Measurements from ENCODE around the gene NBPF1. TPM values are rescaled to one million over a fixed set of nuclear protein-coding genes. Genes with fewer than 3 reads are reported as not detected.
"Not testable (repeated sequence)": the region's sequence is repeated elsewhere in the genome, so short reads cannot be mapped to it uniquely, and the experiment has no call there.

Gene NBPF1
- total and polyA plus RNA-seq, 9 donors: 14.7 to 111 (median 55.9) TPM

DNA sequence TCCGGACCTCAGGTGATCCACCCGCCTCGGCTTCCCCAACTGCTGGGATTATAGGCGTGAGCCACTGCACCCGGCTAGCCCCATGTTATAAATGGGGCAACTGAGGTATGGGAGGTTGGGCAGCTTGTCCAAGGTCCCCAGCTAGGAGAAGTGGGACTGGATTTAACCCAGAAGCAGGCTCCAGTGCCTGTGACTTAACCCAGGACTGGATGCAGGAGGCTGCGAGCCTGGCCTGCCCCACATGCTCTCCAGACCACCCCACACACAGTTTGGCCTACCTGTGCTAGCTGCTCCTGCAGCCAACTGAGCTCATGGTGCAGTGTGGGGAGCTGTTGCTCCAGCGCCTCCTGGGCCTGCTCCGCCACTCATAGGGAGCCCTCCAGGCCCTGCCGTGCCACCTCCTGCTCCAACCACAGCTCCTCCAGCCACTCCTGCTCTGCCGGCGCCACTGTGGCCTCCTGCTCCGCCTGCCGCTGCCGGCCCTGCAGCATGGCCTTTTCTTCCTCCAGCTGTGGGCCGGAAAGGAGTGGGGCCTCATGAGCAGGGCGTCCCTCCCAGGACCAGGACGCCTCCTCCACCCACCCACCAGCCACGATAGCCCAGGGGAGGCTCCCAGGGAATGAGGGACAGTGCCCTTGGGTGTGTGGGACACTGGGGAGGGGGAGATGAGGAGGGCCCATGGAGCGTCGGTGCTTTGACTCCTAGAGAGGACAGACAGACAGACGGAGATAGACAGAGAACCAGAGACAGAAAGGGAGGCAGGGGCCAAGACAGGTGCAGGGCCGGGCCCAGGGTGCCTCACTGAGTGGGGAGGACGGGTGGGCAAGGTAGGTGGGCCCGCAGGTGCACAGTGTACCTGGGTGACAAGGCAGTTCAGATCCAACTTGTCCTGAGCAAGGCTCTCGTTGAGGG is 12.4 kb upstream of the NBPF1 start:
- Histone ChIP-seq H3K9me3 (no peaks in the 10 kb centered on the region), H3K27ac (no peak overlapping the region), H3K4me1 (ENCODE audit: insufficient read depth) (no peaks in the 10 kb centered on the region), H3K4me3 (no peak overlapping the region), H3K36me3 (peaks cover 2% of the 10 kb centered on the region), H3K27me3 (no peaks in the 10 kb centered on the region)
- intact Hi-C loops (cut with DNase I): no loop called here
- DNase-seq: peak in 3 of 5 donors; percentile 33 to 48 (median 34)
- TF ChIP-seq, protein P1, sequence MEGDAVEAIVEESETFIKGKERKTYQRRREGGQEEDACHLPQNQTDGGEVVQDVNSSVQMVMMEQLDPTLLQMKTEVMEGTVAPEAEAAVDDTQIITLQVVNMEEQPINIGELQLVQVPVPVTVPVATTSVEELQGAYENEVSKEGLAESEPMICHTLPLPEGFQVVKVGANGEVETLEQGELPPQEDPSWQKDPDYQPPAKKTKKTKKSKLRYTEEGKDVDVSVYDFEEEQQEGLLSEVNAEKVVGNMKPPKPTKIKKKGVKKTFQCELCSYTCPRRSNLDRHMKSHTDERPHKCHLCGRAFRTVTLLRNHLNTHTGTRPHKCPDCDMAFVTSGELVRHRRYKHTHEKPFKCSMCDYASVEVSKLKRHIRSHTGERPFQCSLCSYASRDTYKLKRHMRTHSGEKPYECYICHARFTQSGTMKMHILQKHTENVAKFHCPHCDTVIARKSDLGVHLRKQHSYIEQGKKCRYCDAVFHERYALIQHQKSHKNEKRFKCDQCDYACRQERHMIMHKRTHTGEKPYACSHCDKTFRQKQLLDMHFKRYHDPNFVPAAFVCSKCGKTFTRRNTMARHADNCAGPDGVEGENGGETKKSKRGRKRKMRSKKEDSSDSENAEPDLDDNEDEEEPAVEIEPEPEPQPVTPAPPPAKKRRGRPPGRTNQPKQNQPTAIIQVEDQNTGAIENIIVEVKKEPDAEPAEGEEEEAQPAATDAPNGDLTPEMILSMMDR (IDR thresholded peaks at IDR 0.05): no peak
- TF ChIP-seq EP300 (IDR thresholded peaks at IDR 0.05) (no peak), POLR2A (IDR thresholded peaks at IDR 0.05) (no peak)
- 82 to 84% (median 83%) methylated on average over 25 of the region's 25 CpGs for WGBS, 3 donors

DNA sequence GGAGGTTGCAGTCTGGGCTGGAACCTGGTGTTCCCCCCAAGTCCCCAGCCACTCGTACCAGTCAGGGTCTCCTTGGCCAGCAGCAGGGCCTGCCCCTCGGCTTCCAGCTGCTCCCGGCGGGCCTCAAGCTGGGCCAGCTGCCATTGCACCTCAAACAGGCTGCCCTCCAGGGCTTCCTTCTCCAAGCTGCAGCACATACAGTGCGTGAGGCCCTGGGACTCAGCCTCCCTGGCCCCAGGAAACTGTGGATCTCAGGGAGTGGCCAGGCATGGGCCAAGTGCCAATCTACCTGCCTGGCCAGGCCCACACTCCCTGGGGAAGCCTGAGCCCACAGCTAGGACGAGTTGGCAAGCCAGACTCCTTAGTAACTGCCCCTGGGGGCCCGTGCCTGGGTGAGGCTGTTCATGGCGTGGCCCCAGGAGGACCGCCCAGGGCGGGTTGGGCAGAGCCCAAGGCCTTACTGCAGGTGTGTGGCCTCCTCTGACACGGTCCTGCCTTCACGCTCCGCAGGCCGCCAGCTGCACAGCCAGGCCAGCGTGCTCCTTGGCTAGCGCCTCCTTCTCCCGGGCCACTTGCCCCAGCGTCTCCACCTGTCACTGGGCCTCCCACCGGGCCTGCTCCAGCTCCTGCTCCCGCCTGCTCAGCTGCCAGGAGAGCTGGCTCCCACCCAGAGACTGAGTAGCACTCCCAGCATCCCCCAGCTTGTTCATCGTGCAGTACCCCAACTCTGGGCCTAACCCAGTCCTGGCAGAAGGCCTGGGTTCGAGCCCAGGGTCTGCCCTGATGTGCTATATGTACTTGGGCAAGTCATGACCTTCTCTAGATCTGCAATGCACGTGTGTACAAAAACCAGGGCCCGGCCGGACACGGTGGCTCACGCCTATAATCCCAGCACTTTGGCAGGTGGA is 10.7 kb upstream of the NBPF1 start:
- H3K36me3 ChIP-seq; H3K4me3 ChIP-seq; H3K4me1 ChIP-seq (ENCODE audit: insufficient read depth); H3K27ac ChIP-seq; H3K9me3 ChIP-seq; H3K27me3 ChIP-seq: not testable (repeated sequence)
- WGBS, 3 donors: 74 to 82% (median 79%) methylated on average over 27 of the region's 27 CpGs
- peak in 3 of 5 donors; percentile 36 to 63 (median 58) for DNase-seq
- intact Hi-C loops (cut with DNase I): loop anchor here in 1 of 4 donors (5.0 kb wide), 1 partner anchor 323 kb away; no protein-coding TSS in a partner anchor

DNA sequence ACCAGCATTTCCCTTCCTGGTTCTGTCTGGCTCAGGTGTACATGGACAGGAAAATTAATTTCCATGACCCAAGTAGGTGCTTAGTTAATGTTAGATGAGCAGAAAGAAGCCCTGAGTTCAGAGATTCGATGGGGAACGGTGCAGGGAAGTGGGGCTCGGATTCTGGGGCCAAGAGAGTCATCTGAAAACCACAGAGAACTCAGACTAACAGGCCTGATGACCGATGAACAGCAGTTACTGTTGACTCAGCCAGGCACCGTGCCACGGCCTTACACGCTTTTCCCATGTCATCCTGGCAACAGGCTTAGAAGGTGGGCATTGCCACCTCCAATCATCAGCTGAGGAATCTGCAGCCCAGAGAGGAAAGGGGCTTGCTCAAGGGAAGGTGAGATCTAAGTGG is 10.0 kb upstream of the NBPF1 start:
- H3K27ac ChIP-seq: not testable (repeated sequence)

DNA sequence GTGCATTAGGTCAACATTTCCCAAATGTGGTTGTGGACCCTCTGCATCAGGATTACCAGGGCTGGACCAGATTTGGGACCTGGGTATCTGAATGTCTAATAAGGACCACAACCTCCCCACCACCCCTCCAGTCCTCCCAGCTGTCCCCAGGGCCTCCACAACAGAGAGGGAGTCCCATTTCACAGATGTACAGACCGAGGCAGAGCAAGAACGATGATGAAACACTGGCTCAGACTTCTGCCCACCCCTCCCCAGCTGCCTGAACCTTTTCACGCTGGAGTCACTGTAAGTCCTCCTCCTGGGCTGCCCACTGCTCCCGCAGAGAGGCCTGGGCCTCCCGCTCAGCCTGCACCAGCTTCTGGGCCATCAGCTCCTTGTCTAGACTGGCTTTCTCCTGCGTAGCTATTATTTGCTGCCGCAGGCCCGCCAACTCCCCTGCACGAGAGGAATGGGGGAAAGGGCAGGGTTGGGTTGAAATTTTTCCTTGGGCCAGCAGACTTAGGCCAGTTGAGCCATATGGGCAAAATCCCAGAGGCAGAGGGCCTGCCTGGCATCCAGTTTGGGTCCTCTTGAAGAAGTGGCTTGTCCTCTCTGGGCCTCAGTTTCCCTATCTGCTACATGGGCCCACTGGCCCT is 8.4 kb upstream of the NBPF1 start:
- not testable (repeated sequence) for H3K4me3 ChIP-seq; H3K4me1 ChIP-seq (ENCODE audit: insufficient read depth); H3K27me3 ChIP-seq; H3K27ac ChIP-seq; H3K9me3 ChIP-seq; H3K36me3 ChIP-seq
- WGBS, 3 donors: 86 to 90% (median 87%) methylated on average over 9 of the region's 9 CpGs
- intact Hi-C loops (cut with DNase I): loop anchor here in 2 of 4 donors (1.0 to 5.0 kb wide), 2 partner anchors 326 to 327 kb away; no protein-coding TSS in a partner anchor
- peak in 4 of 5 donors; percentile 14 to 43 (median 31) for DNase-seq

More for the DNA sequence above, 10.0 kb upstream of the NBPF1 start:
- not testable (repeated sequence) for H3K4me1 ChIP-seq (ENCODE audit: insufficient read depth); H3K9me3 ChIP-seq; H3K4me3 ChIP-seq; H3K27me3 ChIP-seq; H3K36me3 ChIP-seq
- intact Hi-C loops (cut with DNase I): loop anchor here in 1 of 4 donors (5.0 kb wide), 1 partner anchor 324 kb away; no protein-coding TSS in a partner anchor
- 79 to 85% (median 80%) methylated on average over 7 of the region's 7 CpGs for WGBS, 3 donors
- DNase-seq: peak in 3 of 5 donors; percentile 11 to 48 (median 33)

DNA sequence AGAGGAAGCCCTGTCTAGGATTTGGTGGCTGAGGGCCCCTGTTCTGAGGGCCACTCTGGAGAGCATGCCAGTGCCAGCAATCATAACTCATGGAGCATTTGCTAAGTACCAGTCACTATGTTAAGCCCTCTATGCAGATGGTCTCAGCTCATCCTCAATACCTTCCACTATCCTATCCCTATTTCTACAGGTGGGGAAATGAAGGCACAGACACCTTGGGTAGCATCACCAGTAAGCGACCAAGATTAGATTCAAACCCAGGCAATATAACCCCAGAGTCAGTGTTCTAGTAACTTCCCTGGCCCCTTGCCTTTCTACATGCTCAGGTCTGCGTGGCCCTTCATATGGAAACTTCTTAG is 7.9 kb upstream of the NBPF1 start:
- H3K9me3 ChIP-seq: no peaks in the 10 kb centered on the region
- TF ChIP-seq, protein P1 (IDR thresholded peaks at IDR 0.05): peak in 1 of 3 donors; percentile 6
- TF ChIP-seq EP300 (IDR thresholded peaks at IDR 0.05): no peak
- no peak for TF ChIP-seq POLR2A (IDR thresholded peaks at IDR 0.05)
- no peaks in the 10 kb centered on the region for H3K27me3 ChIP-seq
- H3K36me3 ChIP-seq: peaks cover 2% of the 10 kb centered on the region
- H3K27ac ChIP-seq: no peak overlapping the region
- H3K4me1 ChIP-seq (ENCODE audit: insufficient read depth): no peaks in the 10 kb centered on the region
- WGBS, 3 donors: 95 to 97% (median 96%) methylated on average over 2 of the region's 2 CpGs
- intact Hi-C loops (cut with DNase I): loop anchor here in 2 of 4 donors (1.0 to 5.0 kb wide), 2 partner anchors 326 to 327 kb away; no protein-coding TSS in a partner anchor
- DNase-seq: no peak
- no peak overlapping the region for H3K4me3 ChIP-seq

DNA sequence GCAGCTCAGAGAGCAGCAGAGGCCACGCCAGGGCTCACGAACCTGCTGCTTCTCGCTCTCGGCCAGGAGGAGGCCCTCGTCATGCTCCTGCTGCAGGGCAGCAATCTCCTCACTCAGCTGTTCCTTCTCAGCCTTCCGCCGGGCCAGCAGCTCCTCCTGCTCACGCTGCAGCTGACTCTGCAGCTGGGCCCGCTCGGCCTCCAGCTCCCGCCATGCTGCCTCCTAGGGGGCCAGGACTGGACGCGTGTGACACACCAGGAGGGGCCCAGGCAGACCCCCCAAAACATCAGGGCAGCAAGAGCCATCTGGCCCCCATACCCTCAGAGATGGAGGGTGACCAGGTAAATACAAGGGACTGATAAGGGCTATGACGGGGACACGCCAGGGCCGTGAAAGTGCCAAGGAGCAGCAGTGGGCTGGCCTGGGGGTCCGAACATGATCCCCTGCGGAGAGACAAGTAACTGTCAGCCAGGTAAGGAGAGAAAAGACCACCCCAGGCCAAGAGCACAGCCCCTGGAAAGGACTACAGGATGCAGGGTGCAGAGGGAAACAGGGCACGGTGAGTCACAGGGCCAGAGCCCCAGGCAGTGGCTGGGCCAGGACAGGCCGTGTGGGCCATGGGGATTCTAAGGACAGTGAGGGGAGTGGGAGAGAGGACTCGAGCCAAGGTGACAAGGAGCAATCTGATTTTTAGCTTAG is 6.6 kb upstream of the NBPF1 start:
- WGBS, 3 donors: 72 to 85% (median 83%) methylated on average over 21 of the region's 21 CpGs
- not testable (repeated sequence) for H3K9me3 ChIP-seq; H3K4me1 ChIP-seq (ENCODE audit: insufficient read depth); H3K27me3 ChIP-seq; H3K27ac ChIP-seq; H3K36me3 ChIP-seq; H3K4me3 ChIP-seq
- DNase-seq: peak in 3 of 5 donors; percentile 31 to 52 (median 45)
- intact Hi-C loops (cut with DNase I): loop anchor here in 1 of 4 donors (5.0 kb wide), 1 partner anchor 327 kb away; no protein-coding TSS in a partner anchor
